ENCODE data around the gene OR4C15.

OR4C15 gene

DNA sequence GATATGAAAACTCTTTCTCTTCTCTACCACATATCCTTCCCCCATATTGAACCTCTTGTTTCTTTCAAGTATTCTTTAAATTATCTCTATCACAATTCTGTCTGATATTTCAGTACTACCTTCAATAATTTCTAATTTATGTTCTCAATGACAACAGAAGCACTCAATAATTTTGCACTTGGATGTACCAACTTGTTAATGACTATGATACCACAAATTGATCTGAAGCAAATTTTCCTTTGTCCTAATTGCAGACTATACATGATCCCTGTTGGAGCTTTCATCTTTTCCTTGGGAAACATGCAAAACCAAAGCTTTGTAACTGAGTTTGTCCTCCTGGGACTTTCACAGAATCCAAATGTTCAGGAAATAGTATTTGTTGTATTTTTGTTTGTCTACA lies at the start of gene OR4C15:
TSS of gene OR4C15 (plus strand) at position 301 of the 400 bp plus-strand sequence. CDS start at position 301, 0 bp downstream.
- DNase-seq (ENCODE audit: low spot score) = no peak

DNA sequence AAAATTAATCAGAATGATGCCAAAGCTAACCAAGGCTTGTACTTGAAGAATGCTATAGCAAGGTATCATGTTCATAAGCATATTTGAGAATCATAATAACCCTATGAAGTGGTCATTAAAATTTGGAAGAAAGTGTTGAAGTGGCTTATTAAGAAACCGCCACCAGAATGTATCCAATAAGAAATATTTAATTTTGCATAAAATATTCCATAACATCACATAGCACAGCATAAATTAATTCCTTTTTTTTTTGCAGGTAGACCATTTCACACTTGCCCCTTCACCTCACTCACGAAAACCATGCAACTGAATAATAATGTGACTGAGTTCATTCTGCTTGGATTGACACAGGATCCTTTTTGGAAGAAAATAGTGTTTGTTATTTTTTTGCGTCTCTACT lies 17.6 kb downstream of the OR4C15 start, which contains the start of gene OR4C16:
TSS of gene OR4C16 (plus strand) at position 301 of the 400 bp plus-strand sequence. CDS start at position 301, 0 bp downstream.
- no peak for DNase-seq (ENCODE audit: low spot score)

DNA sequence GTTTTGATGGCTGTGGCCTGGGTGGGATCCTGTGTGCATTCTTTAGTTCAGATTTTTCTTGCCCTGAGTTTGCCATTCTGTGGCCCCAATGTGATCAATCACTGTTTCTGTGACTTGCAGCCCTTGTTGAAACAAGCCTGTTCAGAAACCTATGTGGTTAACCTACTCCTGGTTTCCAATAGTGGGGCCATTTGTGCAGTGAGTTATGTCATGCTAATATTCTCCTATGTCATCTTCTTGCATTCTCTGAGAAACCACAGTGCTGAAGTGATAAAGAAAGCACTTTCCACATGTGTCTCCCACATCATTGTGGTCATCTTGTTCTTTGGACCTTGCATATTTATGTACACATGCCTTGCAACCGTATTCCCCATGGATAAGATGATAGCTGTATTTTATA lies 18.3 kb downstream of the OR4C15 start:
- no peak for DNase-seq (ENCODE audit: low spot score)
